Measurements from ENCODE around the gene SLC39A7.

SLC39A7 gene

GRCh38 chr6:33206864-33207551 lies 6.3 kb downstream of the SLC39A7 start:
- Histone ChIP-seq H3K4me1 (peaks cover 0 to 47% (median 39%) of the 10 kb centered on the region in 4 donors), H3K27ac (peak overlapping the region; percentile 93 to 97), H3K27me3 (no peaks in the 10 kb centered on the region), H3K9me3 (no peaks in the 10 kb centered on the region), H3K4me3 (peak overlapping the region; percentile 73 to 79), H3K36me3 (peaks cover 17 to 48% (median 40%) of the 10 kb centered on the region in 3 donors)
- intact Hi-C loops (cut with DNase I; ENCODE audit: low total_unique reads) = no loop called here
- TF ChIP-seq CTCF (IDR thresholded peaks at IDR 0.05) = no peak
- peak in 1 of 2 donors; percentile 67 for DNase-seq

- no peak for TF ChIP-seq CTCF (IDR thresholded peaks at IDR 0.05)
- Histone ChIP-seq H3K27me3 (no peaks in the 10 kb centered on the region), H3K36me3 (peaks cover 11 to 43% (median 34%) of the 10 kb centered on the region in 3 donors), H3K4me1 (peaks cover 0 to 47% (median 34%) of the 10 kb centered on the region in 4 donors), H3K27ac (peak overlapping the region; percentile 93 to 97), H3K9me3 (no peaks in the 10 kb centered on the region), H3K4me3 (peak overlapping the region; percentile 73 to 79)
- intact Hi-C loops (cut with DNase I; ENCODE audit: low total_unique reads) = no loop called here
- peak; percentile 57 to 78 for DNase-seq
Observed at GRCh38 chr6:33207552-33208090, 7.0 kb downstream of the SLC39A7 start.

GRCh38 chr6:33208091-33208967 lies 7.7 kb downstream of the SLC39A7 start, which contains the start of gene RING1:
RING1 (plus strand) TSS chr6:33208500; CDS start chr6:33208823, 323 bp downstream.
- Histone ChIP-seq H3K9me3 (no peaks in the 10 kb centered on the region), H3K4me3 (peak within 1 kb of the TSS; percentile 73 to 79), H3K27me3 (no peaks in the 10 kb centered on the region), H3K36me3 (peaks cover 4 to 36% (median 27%) of the 10 kb centered on the region in 3 donors), H3K27ac (peak within 1 kb of the TSS; percentile 93 to 97), H3K4me1 (peaks cover 0 to 47% (median 40%) of the 10 kb centered on the region in 4 donors)
- intact Hi-C loops (cut with DNase I; ENCODE audit: low total_unique reads) = no loop called here
- peak; percentile 86 to 95 for DNase-seq
- TF ChIP-seq CTCF (IDR thresholded peaks at IDR 0.05) = no peak

GRCh38 chr6:33209856-33210255 lies 9.2 kb downstream of the SLC39A7 start:
- Histone ChIP-seq H3K4me1 (peaks cover 0 to 40% (median 35%) of the 10 kb centered on the region in 4 donors), H3K9me3 (no peaks in the 10 kb centered on the region), H3K27ac (no peak overlapping the region), H3K4me3 (no peak overlapping the region), H3K27me3 (no peaks in the 10 kb centered on the region), H3K36me3 (peaks cover 0 to 28% (median 22%) of the 10 kb centered on the region in 3 donors)
- peak in 1 of 2 donors; percentile 53 for DNase-seq
- TF ChIP-seq CTCF (IDR thresholded peaks at IDR 0.05) = no peak
- intact Hi-C loops (cut with DNase I; ENCODE audit: low total_unique reads) = loop anchor here (5.0 kb wide), 1 partner anchor 37 kb away; no protein-coding TSS in a partner anchor

- DNase-seq = no peak
- TF ChIP-seq CTCF (IDR thresholded peaks at IDR 0.05) = no peak
- Histone ChIP-seq H3K4me3 (no peak overlapping the region), H3K36me3 (peaks cover 0 to 28% (median 22%) of the 10 kb centered on the region in 3 donors), H3K9me3 (no peaks in the 10 kb centered on the region), H3K27ac (no peak overlapping the region), H3K27me3 (no peaks in the 10 kb centered on the region), H3K4me1 (peaks cover 0 to 35% (median 29%) of the 10 kb centered on the region in 4 donors)
- intact Hi-C loops (cut with DNase I; ENCODE audit: low total_unique reads) = loop anchor here (5.0 kb wide), 1 partner anchor 36 kb away; no protein-coding TSS in a partner anchor
Observed at GRCh38 chr6:33211136-33211535, 10.5 kb downstream of the SLC39A7 start.
